Neural cell (in vitro differentiated cells): ENCODE data around the gene SUSD3.

Experiments used
- CTCF ChIP-seq: fragments of 450-650 bp; IDR thresholded peaks from 2 replicates; pipeline ENCODE4 v1.5.1; 2014; ENCODE audit warnings: antibody characterized with exemption, mild to moderate bottlenecking, moderate library complexity; ENCODE audit not compliant: poor library complexity, severe bottlenecking
- EP300 ChIP-seq: fragments of 450-650 bp; conservative IDR thresholded peaks from 2 replicates; pipeline ENCODE4 v1.6.1; 2014; ENCODE audit warnings: antibody characterized with exemption, mild to moderate bottlenecking, moderate library complexity; ENCODE audit not compliant: poor library complexity, severe bottlenecking
- RAD21 ChIP-seq: fragments of 450-650 bp; conservative IDR thresholded peaks from 2 replicates; pipeline ENCODE4 v1.6.1; 2014; ENCODE audit warnings: antibody characterized with exemption, mild to moderate bottlenecking, moderate library complexity

GRCh38 chr9:93028448-93029006, 30.0 kb upstream of the SUSD3 start:
- TF ChIP-seq CTCF (no peak), EP300 (no peak), RAD21 (no peak)
